ENCODE data around the gene NLGN3.

The NLGN3 gene

GRCh38 chrX:71144651-71145050 lies at the start of gene NLGN3:
Gene NLGN3, plus strand, starts transcription at chrX:71144841. Its CDS starts 2,909 bp downstream, at chrX:71147750.
- DNase-seq (ENCODE audit: low read depth), result no peak

- no peak for DNase-seq (ENCODE audit: low read depth)
Measured at GRCh38 chrX:71095033-71095432, 49.6 kb upstream of the NLGN3 start.

DNA sequence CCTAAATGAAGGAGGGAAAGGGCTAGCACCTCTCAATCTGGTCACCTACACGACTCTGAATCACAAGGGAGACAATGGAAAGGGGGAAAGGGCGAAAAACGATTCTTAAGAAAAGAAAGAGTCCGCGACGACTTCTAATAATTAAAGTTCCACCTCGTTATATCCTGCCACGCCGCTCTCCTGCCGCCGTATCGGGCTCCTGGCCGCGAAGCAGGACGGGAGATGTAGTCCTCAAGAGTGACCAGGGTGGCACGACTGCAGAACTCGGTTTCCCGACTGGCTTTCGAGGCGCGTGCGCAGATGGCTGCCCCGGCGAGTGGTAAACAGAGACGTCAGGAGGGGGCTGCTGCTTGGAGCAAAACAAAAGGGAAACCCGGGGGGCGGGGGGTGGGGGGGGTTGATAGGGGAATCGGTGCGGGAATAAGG lies 49.1 kb upstream of the NLGN3 start, which contains the start of gene FOXO4:
FOXO4 (plus strand) TSS at position 297 of the 426 bp plus-strand sequence. CDS start 678 bp downstream, outside the sequence.
- DNase-seq (ENCODE audit: low read depth), result peak; percentile 40

DNA sequence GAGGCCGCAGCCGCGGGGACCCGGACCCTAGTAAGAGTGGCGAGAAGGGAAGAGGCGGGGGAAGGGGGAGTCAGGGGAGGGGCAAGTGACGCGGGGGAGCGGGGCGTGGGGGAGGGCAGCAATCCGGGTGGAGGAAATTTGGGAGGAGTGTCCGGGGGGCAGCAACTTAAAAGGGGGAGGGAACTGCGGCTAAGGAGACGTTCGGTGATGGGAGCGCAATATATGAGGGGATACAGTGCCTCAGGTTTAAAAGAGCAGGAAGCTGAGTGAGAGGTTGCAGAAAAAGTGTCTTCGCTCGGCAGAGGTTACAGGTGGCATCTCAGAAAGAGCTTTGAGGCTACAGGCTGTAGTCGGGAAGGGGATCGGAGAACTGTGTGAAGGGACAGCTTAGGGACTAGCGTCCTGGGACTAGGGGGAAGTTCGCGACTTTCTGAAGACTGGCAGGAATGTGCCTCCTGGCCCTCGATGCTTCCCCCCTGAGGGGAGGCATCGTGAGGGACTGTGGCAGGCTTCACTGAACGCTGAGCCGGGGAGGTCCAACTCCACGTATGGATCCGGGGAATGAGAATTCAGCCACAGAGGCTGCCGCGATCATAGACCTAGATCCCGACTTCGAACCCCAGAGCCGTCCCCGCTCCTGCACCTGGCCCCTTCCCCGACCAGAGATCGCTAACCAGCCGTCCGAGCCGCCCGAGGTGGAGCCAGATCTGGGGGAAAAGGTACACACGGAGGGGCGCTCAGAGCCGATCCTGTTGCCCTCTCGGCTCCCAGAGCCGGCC lies 48.5 kb upstream of the NLGN3 start:
- DNase-seq (ENCODE audit: low read depth), result no peak

DNA sequence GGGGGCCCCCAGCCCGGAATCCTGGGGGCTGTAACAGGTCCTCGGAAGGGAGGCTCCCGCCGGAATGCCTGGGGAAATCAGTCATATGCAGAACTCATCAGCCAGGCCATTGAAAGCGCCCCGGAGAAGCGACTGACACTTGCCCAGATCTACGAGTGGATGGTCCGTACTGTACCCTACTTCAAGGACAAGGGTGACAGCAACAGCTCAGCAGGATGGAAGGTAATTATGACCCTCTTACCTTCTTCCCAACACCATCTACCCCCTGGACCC lies 47.9 kb upstream of the NLGN3 start:
- DNase-seq (ENCODE audit: low read depth), result no peak

DNA sequence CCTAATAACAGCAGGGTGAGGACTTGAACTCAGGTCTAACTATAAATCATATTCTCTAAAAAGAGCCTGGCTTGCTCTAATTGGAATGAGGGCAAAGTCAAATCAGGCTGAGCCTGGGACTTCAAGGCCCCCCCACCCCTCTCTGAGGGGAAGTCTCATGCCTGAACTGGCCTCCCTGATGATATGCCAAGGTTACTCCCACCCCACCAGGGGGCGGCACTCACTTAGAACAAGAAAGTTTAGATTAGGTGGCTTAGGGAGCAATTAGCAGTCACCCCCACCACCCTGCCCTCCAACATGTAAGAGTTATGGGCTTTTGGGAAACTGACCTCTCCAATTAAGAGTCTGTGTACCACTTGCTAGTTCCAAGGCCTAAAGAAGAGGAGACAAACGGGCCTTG lies 46.3 kb upstream of the NLGN3 start:
- DNase-seq (ENCODE audit: low read depth), result no peak

GRCh38 chrX:71098951-71099506 lies 45.6 kb upstream of the NLGN3 start:
- DNase-seq (ENCODE audit: low read depth), result no peak

- no peak for DNase-seq (ENCODE audit: low read depth)
Measured at GRCh38 chrX:71099736-71100135, 44.9 kb upstream of the NLGN3 start.

DNA sequence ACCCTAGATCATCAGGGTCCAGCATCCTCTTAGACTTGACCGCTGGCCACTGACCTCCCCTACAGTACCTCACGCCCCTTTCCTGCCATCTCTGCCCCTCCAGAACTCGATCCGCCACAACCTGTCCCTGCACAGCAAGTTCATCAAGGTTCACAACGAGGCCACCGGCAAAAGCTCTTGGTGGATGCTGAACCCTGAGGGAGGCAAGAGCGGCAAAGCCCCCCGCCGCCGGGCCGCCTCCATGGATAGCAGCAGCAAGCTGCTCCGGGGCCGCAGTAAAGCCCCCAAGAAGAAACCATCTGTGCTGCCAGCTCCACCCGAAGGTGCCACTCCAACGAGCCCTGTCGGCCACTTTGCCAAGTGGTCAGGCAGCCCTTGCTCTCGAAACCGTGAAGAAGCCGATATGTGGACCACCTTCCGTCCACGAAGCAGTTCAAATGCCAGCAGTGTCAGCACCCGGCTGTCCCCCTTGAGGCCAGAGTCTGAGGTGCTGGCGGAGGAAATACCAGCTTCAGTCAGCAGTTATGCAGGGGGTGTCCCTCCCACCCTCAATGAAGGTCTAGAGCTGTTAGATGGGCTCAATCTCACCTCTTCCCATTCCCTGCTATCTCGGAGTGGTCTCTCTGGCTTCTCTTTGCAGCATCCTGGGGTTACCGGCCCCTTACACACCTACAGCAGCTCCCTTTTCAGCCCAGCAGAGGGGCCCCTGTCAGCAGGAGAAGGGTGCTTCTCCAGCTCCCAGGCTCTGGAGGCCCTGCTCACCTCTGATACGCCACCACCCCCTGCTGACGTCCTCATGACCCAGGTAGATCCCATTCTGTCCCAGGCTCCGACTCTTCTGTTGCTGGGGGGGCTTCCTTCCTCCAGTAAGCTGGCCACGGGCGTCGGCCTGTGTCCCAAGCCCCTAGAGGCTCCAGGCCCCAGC lies 43.8 kb upstream of the NLGN3 start:
- DNase-seq (ENCODE audit: low read depth), result no peak

- no peak for DNase-seq (ENCODE audit: low read depth)
Measured at GRCh38 chrX:71102292-71102691, 42.3 kb upstream of the NLGN3 start.

DNA sequence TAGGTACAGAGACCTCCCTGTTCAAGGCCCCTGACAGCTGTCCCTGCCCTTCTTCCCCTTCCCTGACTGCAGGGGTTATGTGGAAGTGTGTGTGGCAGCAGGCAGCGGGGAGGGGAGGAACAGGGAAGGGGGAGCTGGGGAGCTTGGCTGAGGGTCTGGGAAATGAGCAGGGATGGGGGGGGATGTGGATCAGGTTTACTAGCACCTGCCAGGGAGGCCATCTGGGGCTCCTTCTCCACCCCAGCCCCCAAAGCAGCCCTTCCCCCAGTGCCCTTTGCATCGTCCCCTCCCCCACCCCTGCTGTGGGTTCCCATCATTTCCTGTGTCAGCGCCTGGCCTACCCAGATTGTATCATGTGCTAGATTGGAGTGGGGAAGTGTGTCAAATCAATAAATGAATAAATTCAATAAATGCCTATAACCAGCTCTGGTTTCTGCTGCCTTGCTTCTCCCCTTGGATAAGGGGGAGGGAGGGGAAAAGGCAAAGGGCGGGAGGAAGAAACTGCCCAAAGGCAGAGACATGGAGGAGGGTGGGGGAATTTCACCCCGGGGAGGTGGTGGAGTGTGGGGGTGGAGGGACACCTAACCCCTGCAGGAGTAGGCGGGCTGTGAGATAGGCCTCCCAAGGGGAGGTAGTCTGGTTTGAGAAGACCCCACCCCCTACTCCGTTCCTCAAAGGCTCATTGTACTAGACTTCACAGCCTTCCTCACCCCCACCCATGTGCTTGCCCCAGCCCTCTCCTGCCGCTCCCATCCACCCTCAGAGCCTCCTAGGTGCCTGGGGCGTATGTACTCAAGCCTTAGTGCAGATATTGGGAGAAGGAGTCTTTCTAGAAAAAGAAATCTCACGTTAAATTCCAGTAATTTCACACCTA lies 41.3 kb upstream of the NLGN3 start:
- no peak for DNase-seq (ENCODE audit: low read depth)

DNA sequence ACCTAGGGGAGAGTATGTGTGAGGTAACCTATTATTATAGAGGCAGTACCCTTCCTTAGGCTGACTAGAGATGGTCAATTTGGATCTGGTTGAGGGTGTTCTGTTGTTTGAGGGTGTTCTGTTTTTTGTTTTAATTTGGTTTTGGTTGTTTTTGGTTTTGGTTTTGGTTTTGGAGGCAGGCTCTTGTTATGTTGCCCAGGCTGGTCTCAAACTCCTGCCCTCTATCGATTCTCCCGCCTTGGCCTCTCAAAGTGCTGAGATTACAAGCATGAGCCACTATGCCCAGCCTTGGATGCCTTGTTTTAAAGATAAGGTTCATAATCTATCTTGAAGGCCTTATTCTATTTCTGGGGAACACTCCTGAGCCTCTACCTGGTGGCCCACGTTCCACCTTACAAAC lies 39.0 kb upstream of the NLGN3 start:
- no peak for DNase-seq (ENCODE audit: low read depth)

GRCh38 chrX:71106427-71106826 lies 38.2 kb upstream of the NLGN3 start, which contains the start of gene CXorf65:
Gene CXorf65, minus strand, starts transcription at chrX:71106740. Its CDS starts 184 bp downstream, at chrX:71106556.
- no peak for DNase-seq (ENCODE audit: low read depth)

- DNase-seq (ENCODE audit: low read depth), result no peak
Measured at GRCh38 chrX:71107245-71107644, 37.4 kb upstream of the NLGN3 start.

GRCh38 chrX:71107762-71108360 lies 36.8 kb upstream of the NLGN3 start:
- DNase-seq (ENCODE audit: low read depth), result no peak

DNA sequence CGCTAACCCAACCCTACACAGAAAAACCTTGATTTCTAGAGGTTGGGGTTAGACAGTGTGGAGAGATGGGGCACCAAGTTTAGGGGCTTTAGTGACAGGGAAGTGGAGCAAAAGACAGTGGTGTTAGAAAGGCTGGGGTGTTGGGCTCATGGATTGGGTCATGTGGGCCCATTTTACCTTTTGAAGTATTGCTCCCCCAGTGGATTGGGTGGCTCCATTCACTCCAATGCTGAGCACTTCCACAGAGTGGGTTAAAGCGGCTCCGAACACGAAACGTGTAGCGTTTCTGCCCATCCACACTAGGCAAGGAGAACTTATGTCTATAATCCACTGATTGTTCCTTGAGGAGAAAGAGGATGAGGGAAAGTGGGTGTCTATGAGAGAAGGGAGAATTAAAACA lies 35.6 kb upstream of the NLGN3 start:
- no peak for DNase-seq (ENCODE audit: low read depth)

DNA sequence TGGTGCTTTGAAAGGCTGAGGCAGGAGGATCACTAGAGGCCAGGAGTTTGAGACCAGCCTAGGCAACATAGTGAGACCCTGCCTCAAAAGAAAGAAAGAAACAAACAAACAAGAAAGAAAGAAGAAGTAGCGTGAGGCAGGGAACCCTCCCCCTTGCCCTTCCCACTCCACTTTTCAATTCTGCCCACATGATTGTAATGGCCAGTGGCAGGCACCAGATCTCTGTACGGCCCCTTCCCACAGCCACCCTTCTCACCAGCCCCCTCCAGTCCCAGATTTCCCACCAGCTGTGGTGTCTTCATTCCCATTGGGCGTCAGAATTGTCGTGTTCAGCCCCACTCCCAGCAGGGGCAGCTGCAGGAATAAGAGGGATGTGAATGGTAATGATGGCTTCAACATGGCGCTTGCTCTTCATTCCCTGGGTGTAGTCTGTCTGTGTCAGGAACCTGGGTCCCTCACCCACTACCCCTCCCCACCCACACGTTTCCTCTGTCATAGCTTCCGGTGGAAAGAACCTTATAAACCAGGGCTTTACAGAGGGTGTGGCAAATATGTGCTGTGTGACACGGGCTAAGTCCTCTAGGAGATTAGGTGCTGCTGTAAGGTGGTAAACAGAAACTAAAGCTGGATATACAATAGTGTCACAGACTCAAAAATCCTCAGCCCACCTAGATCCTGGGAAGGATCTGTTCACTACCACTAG lies 33.3 kb upstream of the NLGN3 start, which contains the start of gene IL2RG:
IL2RG (minus strand) TSS at position 437 of the 703 bp plus-strand sequence; CDS start at position 399, 38 bp downstream.
- no peak for DNase-seq (ENCODE audit: low read depth)

DNA sequence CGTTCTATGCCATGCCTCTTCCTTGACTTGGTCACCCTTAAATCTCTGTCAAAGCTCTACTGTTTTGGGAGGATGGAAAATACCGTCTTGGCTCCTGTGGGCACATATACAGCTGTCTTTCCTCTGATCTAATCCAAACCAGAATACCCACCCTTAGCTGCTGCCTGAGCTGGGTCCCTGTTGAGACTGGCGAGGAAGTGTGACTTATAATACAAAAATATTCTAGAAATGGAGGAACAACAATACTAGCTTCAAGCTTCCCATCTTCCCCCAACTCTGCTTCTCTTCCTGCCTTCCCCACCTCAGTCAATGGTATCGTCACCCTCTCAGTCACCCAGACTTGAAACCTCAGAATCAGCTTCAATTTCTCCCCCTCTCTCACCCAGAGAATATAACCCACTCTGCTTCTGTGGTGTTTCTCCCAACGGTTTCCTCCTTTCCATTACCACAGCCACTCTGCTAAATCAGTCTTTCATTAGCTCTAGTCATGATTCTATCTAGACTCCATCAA lies 32.7 kb upstream of the NLGN3 start:
- no peak for DNase-seq (ENCODE audit: low read depth)

GRCh38 chrX:71117358-71117757 lies 27.3 kb upstream of the NLGN3 start:
- no peak for DNase-seq (ENCODE audit: low read depth)
